Gastrocnemius medialis (tissue), 4 donors: ENCODE results near the gene SPATA31C1.

Source experiments
- CTCF ChIP-seq, 5 experiments: fragments of 450-650 bp in 3 of 5; fragments of 200-600 bp in 2 of 5; sonication (generic) in 2 of 5; IDR thresholded peaks in 4 of 5; conservative IDR thresholded peaks in 1 of 5; 1 replicate in 4 of 5; 2 replicates in 1 of 5; pipeline ENCODE4 v1.5.1; 2016 to 2019; ENCODE audit warnings: antibody characterized with exemption in 5 of 5, mild to moderate bottlenecking in 3 of 5, moderate library complexity in 3 of 5
- POLR2A ChIP-seq, 2 donors: fragments of 450-650 bp; IDR thresholded peaks; one replicate each; pipeline ENCODE4 v1.6.1; 2017; ENCODE audit warnings: antibody characterized with exemption in 2 of 2, mild to moderate bottlenecking in 2 of 2, moderate library complexity in 2 of 2

GRCh38 chr9:87868635-87869034 is 49.1 kb upstream of the SPATA31C1 start:
- TF ChIP-seq CTCF (IDR thresholded peaks at IDR 0.05 in 4 of 5, conservative IDR thresholded peaks at IDR 0.05 in 1 of 5) (no peak), POLR2A (IDR thresholded peaks at IDR 0.05) (no peak)
